Activated T-cell treated with anti-CD3 and anti-CD28 coated beads for 4 hours (primary cell): ENCODE measurements around the gene C4B.
"Not testable (repeated sequence)": the region's sequence is repeated elsewhere in the genome, so short reads cannot be mapped to it uniquely, and the experiment has no call there.

Experiments used
- DNase-seq: peaks from one replicate; pipeline ENCODE4 v3.0.0-alpha.2; 2020

Gene C4B

GRCh38 chr6:32037598-32038524 lies 23.3 kb downstream of the C4B start, which contains the start of gene CYP21A2:
Gene CYP21A2, plus strand, starts transcription at chr6:32038415. Its CDS starts 8 bp downstream, at chr6:32038423.
- DNase-seq = not testable (repeated sequence)

GRCh38 chr6:32038878-32039277 lies 24.3 kb downstream of the C4B start:
- DNase-seq = not testable (repeated sequence)

GRCh38 chr6:32039321-32040274 lies 25.0 kb downstream of the C4B start:
- not testable (repeated sequence) for DNase-seq

- not testable (repeated sequence) for DNase-seq
Observed at GRCh38 chr6:32040299-32041049, 25.9 kb downstream of the C4B start.

- not testable (repeated sequence) for DNase-seq
Observed at GRCh38 chr6:32041050-32041321, 26.4 kb downstream of the C4B start.

- DNase-seq = not testable (repeated sequence)
Observed at GRCh38 chr6:32041385-32041784, 26.8 kb downstream of the C4B start.

- not testable (repeated sequence) for DNase-seq
Observed at GRCh38 chr6:32042276-32042675, 27.7 kb downstream of the C4B start.

GRCh38 chr6:32043589-32044380 lies 29.2 kb downstream of the C4B start:
- not testable (repeated sequence) for DNase-seq

- DNase-seq = not testable (repeated sequence)
Observed at GRCh38 chr6:32044916-32045315, 30.3 kb downstream of the C4B start.

- no peak for DNase-seq
Observed at GRCh38 chr6:32045811-32046449, 31.3 kb downstream of the C4B start.

- no peak for DNase-seq
Observed at GRCh38 chr6:32046450-32047083, 32.0 kb downstream of the C4B start.

- no peak for DNase-seq
Observed at GRCh38 chr6:32047084-32047478, 32.5 kb downstream of the C4B start.

- DNase-seq = no peak
Observed at GRCh38 chr6:32047539-32047854, 32.9 kb downstream of the C4B start.

GRCh38 chr6:32047855-32048766 lies 33.5 kb downstream of the C4B start:
- DNase-seq = peak; percentile 55

- DNase-seq = not testable (repeated sequence)
Observed at GRCh38 chr6:32049149-32049548, 34.6 kb downstream of the C4B start.

- DNase-seq = not testable (repeated sequence)
Observed at GRCh38 chr6:32049736-32050135, 35.1 kb downstream of the C4B start.

GRCh38 chr6:32050562-32050961 lies 36.0 kb downstream of the C4B start:
- DNase-seq = no peak

GRCh38 chr6:32052626-32053025 lies 38.0 kb downstream of the C4B start:
- DNase-seq = not testable (repeated sequence)

GRCh38 chr6:32053314-32053713 lies 38.7 kb downstream of the C4B start:
- not testable (repeated sequence) for DNase-seq

GRCh38 chr6:32055756-32056155 lies 41.2 kb downstream of the C4B start:
- DNase-seq = not testable (repeated sequence)
